ENCODE measurements around the gene IGF2BP1. TPM values are rescaled to one million over a fixed set of nuclear protein-coding genes. Genes with fewer than 3 reads are reported as not detected.
"Not testable (repeated sequence)": the region's sequence is repeated elsewhere in the genome, so short reads cannot be mapped to it uniquely, and the experiment has no call there.

The IGF2BP1 gene
- total RNA-seq, 1 experiment from 2014 or later, result 601 TPM

- ChIA-PET CTCF (interaction anchor here (0.5 to 2.4 kb wide), 6 partner anchors 10 to 350 kb away, joined by 3 to 9 read pairs (median 5); no protein-coding TSS in a partner anchor), POLR2A (interaction anchor here (0.5 to 2.2 kb wide), 11 partner anchors 9 to 158 kb away, joined by 3 to 20 read pairs (median 6); partner anchors contain the start of genes ATP5MC1, IGF2BP1 and SNF8)
- Mint-ChIP-seq H3K36me3 (ENCODE audit: insufficient read depth, unreplicated experiment) (peaks cover 88% of the 10 kb centered on the region), H3K4me1 (ENCODE audit: low read depth, unreplicated experiment) (peaks cover 87% of the 10 kb centered on the region), H3K27me3 (ENCODE audit: insufficient read depth, unreplicated experiment) (no peaks in the 10 kb centered on the region), H3K4me3 (ENCODE audit: unreplicated experiment) (peak overlapping the region; percentile 44), H3K27ac (ENCODE audit: unreplicated experiment) (peak overlapping the region; percentile 87), H3K9me3 (ENCODE audit: unreplicated experiment) (no peaks in the 10 kb centered on the region)
- Histone ChIP-seq H3K27me3 (replicated peaks; ENCODE audit: control insufficient read depth, insufficient read depth, low read length) (no peaks in the 10 kb centered on the region), H3K36me3 (ENCODE audit: control insufficient read depth, insufficient read depth, low read length) (peaks cover 7% of the 10 kb centered on the region), H3K4me1 (peaks cover 83% of the 10 kb centered on the region), H3K4me3 (ENCODE audit: low read depth, low read length) (no peak overlapping the region), H3K9me3 (no peaks in the 10 kb centered on the region)
- no peak for DNase-seq
- intact Hi-C loops (cut with micrococcal nuclease; ENCODE audit: unreplicated experiment), result loop anchor here (1.0 to 2.0 kb wide), 4 partner anchors 25 to 129 kb away; partner anchors contain the start of genes ATP5MC1 and SNF8
- no peak for TF ChIP-seq CTCF (IDR thresholded peaks at IDR 0.05; ENCODE audit: insufficient read depth in 1 of 2, low read depth in 1 of 2, low read length in 1 of 2, severe bottlenecking in 1 of 2, unreplicated experiment in 1 of 2)
- BruUV-seq (replicated peaks), result TSS peak; percentile 24
Measured at GRCh38 chr17:49021768-49022103, 24.6 kb downstream of the IGF2BP1 start.

GRCh38 chr17:49022391-49022941 lies 25.3 kb downstream of the IGF2BP1 start:
- Mint-ChIP-seq H3K27me3 (ENCODE audit: insufficient read depth, unreplicated experiment) (no peaks in the 10 kb centered on the region), H3K9me3 (ENCODE audit: unreplicated experiment) (no peaks in the 10 kb centered on the region), H3K36me3 (ENCODE audit: insufficient read depth, unreplicated experiment) (peaks cover 88% of the 10 kb centered on the region), H3K4me3 (ENCODE audit: unreplicated experiment) (peak overlapping the region; percentile 44), H3K27ac (ENCODE audit: unreplicated experiment) (peak overlapping the region; percentile 87), H3K4me1 (ENCODE audit: low read depth, unreplicated experiment) (peaks cover 86% of the 10 kb centered on the region)
- peak; percentile 98 to 99 for DNase-seq
- intact Hi-C loops (cut with micrococcal nuclease; ENCODE audit: unreplicated experiment), result loop anchor here (1.0 to 2.0 kb wide), 4 partner anchors 26 to 130 kb away; partner anchors contain the start of genes ATP5MC1 and SNF8
- POLR2A ChIA-PET, result interaction anchor here (1.4 to 1.6 kb wide), 3 partner anchors 10 to 23 kb away, joined by 4 to 6 read pairs (median 4); no protein-coding TSS in a partner anchor
- Histone ChIP-seq H3K36me3 (ENCODE audit: control insufficient read depth, insufficient read depth, low read length) (peaks cover 6% of the 10 kb centered on the region), H3K9me3 (no peaks in the 10 kb centered on the region), H3K4me3 (ENCODE audit: low read depth, low read length) (no peak overlapping the region), H3K27me3 (replicated peaks; ENCODE audit: control insufficient read depth, insufficient read depth, low read length) (no peaks in the 10 kb centered on the region), H3K4me1 (peaks cover 83% of the 10 kb centered on the region)
- no TSS peak for BruUV-seq (replicated peaks)
- CTCF ChIA-PET, result interaction anchor here (1.0 to 2.4 kb wide), 3 partner anchors 10 to 351 kb away, joined by 3 to 9 read pairs (median 5); no protein-coding TSS in a partner anchor
- TF ChIP-seq CTCF (IDR thresholded peaks at IDR 0.05; ENCODE audit: insufficient read depth in 1 of 2, low read depth in 1 of 2, low read length in 1 of 2, severe bottlenecking in 1 of 2, unreplicated experiment in 1 of 2), result no peak

GRCh38 chr17:49024523-49024922 lies 27.3 kb downstream of the IGF2BP1 start:
- POLR2A ChIA-PET, result no interaction called here
- peak overlapping the region; percentile 72 for H3K27ac Mint-ChIP-seq (ENCODE audit: unreplicated experiment)
- no TSS peak for BruUV-seq (replicated peaks)

GRCh38 chr17:49026447-49026846 lies 29.3 kb downstream of the IGF2BP1 start:
- H3K27me3 ChIP-seq (replicated peaks; ENCODE audit: control insufficient read depth, insufficient read depth, low read length); H3K36me3 ChIP-seq (ENCODE audit: control insufficient read depth, insufficient read depth, low read length); intact Hi-C loops (cut with micrococcal nuclease; ENCODE audit: unreplicated experiment); CTCF ChIA-PET; POLR2A ChIA-PET; H3K9me3 Mint-ChIP-seq (ENCODE audit: unreplicated experiment); H3K9me3 ChIP-seq; BruUV-seq (replicated peaks); H3K4me3 Mint-ChIP-seq (ENCODE audit: unreplicated experiment); H3K4me3 ChIP-seq (ENCODE audit: low read depth, low read length); H3K27me3 Mint-ChIP-seq (ENCODE audit: insufficient read depth, unreplicated experiment): not testable (repeated sequence)
- H3K4me1 Mint-ChIP-seq (ENCODE audit: low read depth, unreplicated experiment), result peaks cover 76% of the 10 kb centered on the region
- peak overlapping the region; percentile 72 for H3K27ac Mint-ChIP-seq (ENCODE audit: unreplicated experiment)
- H3K4me1 ChIP-seq, result peaks cover 57% of the 10 kb centered on the region
- peaks cover 94% of the 10 kb centered on the region for H3K36me3 Mint-ChIP-seq (ENCODE audit: insufficient read depth, unreplicated experiment)
- DNase-seq, result peak in 1 of 2 experiments; percentile 48

More at GRCh38 chr17:49024523-49024922, 27.3 kb downstream of the IGF2BP1 start:
- H3K9me3 ChIP-seq, result no peaks in the 10 kb centered on the region
- no peak for TF ChIP-seq CTCF (IDR thresholded peaks at IDR 0.05; ENCODE audit: insufficient read depth in 1 of 2, low read depth in 1 of 2, low read length in 1 of 2, severe bottlenecking in 1 of 2, unreplicated experiment in 1 of 2)
- H3K4me3 Mint-ChIP-seq (ENCODE audit: unreplicated experiment), result no peak overlapping the region
- H3K4me1 Mint-ChIP-seq (ENCODE audit: low read depth, unreplicated experiment), result peaks cover 86% of the 10 kb centered on the region
- CTCF ChIA-PET, result interaction anchor here (0.5 kb wide), 1 partner anchor 101 kb away, joined by 3 read pairs; no protein-coding TSS in a partner anchor
- peaks cover 8% of the 10 kb centered on the region for H3K36me3 ChIP-seq (ENCODE audit: control insufficient read depth, insufficient read depth, low read length)
- H3K4me3 ChIP-seq (ENCODE audit: low read depth, low read length), result no peak overlapping the region
- H3K27me3 ChIP-seq (replicated peaks; ENCODE audit: control insufficient read depth, insufficient read depth, low read length), result no peaks in the 10 kb centered on the region
- H3K36me3 Mint-ChIP-seq (ENCODE audit: insufficient read depth, unreplicated experiment), result peaks cover 89% of the 10 kb centered on the region
- intact Hi-C loops (cut with micrococcal nuclease; ENCODE audit: unreplicated experiment), result no loop called here
- peak in 1 of 2 experiments; percentile 3 for DNase-seq
- H3K4me1 ChIP-seq, result peaks cover 73% of the 10 kb centered on the region
- no peaks in the 10 kb centered on the region for H3K27me3 Mint-ChIP-seq (ENCODE audit: insufficient read depth, unreplicated experiment)
- no peaks in the 10 kb centered on the region for H3K9me3 Mint-ChIP-seq (ENCODE audit: unreplicated experiment)

Measured in Caco-2 (cell line).